ENCODE results near the gene PPM1M.

GRCh38 chr3:52195823-52196331 lies 49.7 kb upstream of the PPM1M start:
- TF ChIP-seq EP300 (IDR thresholded peaks at IDR 0.05; ENCODE audit: borderline replicate concordance) (no peak), RAD21 (IDR thresholded peaks at IDR 0.05; ENCODE audit: low read depth) (no peak), REST (IDR thresholded peaks at IDR 0.05; ENCODE audit: low read depth) (no peak), TAF1 (IDR thresholded peaks at IDR 0.05; ENCODE audit: low read depth) (no peak), TCF12 (IDR thresholded peaks at IDR 0.05; ENCODE audit: low read depth) (no peak), TEAD4 (IDR thresholded peaks at IDR 0.05) (no peak), YY1 (IDR thresholded peaks at IDR 0.05; ENCODE audit: low read depth) (no peak)
- TF ChIP-seq, protein P1, sequence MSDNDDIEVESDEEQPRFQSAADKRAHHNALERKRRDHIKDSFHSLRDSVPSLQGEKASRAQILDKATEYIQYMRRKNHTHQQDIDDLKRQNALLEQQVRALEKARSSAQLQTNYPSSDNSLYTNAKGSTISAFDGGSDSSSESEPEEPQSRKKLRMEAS (IDR thresholded peaks at IDR 0.05): no peak

All from Ishikawa (cell line).